Uterus (tissue), 4 donors: Measurements from ENCODE around the gene SMG5. TPM values are rescaled to one million over a fixed set of nuclear protein-coding genes. Genes with fewer than 3 reads are reported as not detected.

Experiments used
- DNase-seq, 2 donors: peaks; one replicate each; pipeline ENCODE4 v3.0.0-alpha.2; 2019 to 2020
- H3K27ac ChIP-seq, 2 donors: fragments of 200-600 bp; sonication (generic); 1 replicate in 1 of 2; 2 replicates in 1 of 2; pipeline ENCODE4 v1.5.1; 2016 to 2018
- H3K27me3 ChIP-seq, 2 donors: fragments of 200-600 bp; sonication (generic); one replicate each; pipeline ENCODE4 v1.5.1; 2018 to 2019; ENCODE audit warnings: control low read depth in 1 of 2
- H3K36me3 ChIP-seq, 2 donors: fragments of 200-600 bp; sonication (generic); one replicate each; pipeline ENCODE4 v1.5.1; 2019; ENCODE audit warnings: control low read depth in 1 of 2
- H3K4me1 ChIP-seq, 2 donors: fragments of 200-600 bp; sonication (generic); one replicate each; pipeline ENCODE4 v1.5.1; 2018 to 2019; ENCODE audit warnings: control low read depth in 1 of 2
- H3K4me3 ChIP-seq, 2 donors: fragments of 200-600 bp; sonication (generic); 1 replicate in 1 of 2; 2 replicates in 1 of 2; pipeline ENCODE4 v1.5.1; 2018 to 2019; ENCODE audit warnings: mild to moderate bottlenecking in 1 of 2
- H3K9me3 ChIP-seq, 2 donors: fragments of 200-600 bp; sonication (generic); one replicate each; pipeline ENCODE4 v1.5.1; 2019; ENCODE audit warnings: control low read depth in 1 of 2
- POLR2A ChIP-seq, 2 donors: fragments of 450-650 bp; IDR thresholded peaks; one replicate each; pipeline ENCODE4 v1.6.1; 2016; ENCODE audit warnings: antibody characterized with exemption in 2 of 2, mild to moderate bottlenecking in 1 of 2, moderate library complexity in 1 of 2
- intact Hi-C: fragments of 100-400 bp; cut with DNase I; formaldehyde crosslinking; loops from one replicate; pipeline ENCODE4 v1.15.1; 2023; ENCODE audit warnings: low total_unique reads
- total RNA-seq, 4 donors: library from RNA; depleted of rRNA in 3 of 4; stranded (reverse); fragments of >200 nt in 3 of 4; gene quantifications; one replicate each; pipeline versions ENCODE4 v1.1.0 to v1.2.4, GENCODE V29; 2014 to 2023
- TF ChIP-seq, protein P1 (sequence below), 4 experiments: fragments of 200-600 bp in 2 of 4; fragments of 450-650 bp in 2 of 4; sonication (generic) in 2 of 4; IDR thresholded peaks; one replicate each; pipeline ENCODE4 v1.5.1; 2016 to 2019; ENCODE audit warnings: antibody characterized with exemption in 4 of 4, mild to moderate bottlenecking in 2 of 4, moderate library complexity in 1 of 4
- donor health status: DM: yes; HTN: yes; CAD: no.

The SMG5 gene
- total RNA-seq, 4 donors from 2014 or later, result 8.8 to 68.8 (median 39.0) TPM

DNA sequence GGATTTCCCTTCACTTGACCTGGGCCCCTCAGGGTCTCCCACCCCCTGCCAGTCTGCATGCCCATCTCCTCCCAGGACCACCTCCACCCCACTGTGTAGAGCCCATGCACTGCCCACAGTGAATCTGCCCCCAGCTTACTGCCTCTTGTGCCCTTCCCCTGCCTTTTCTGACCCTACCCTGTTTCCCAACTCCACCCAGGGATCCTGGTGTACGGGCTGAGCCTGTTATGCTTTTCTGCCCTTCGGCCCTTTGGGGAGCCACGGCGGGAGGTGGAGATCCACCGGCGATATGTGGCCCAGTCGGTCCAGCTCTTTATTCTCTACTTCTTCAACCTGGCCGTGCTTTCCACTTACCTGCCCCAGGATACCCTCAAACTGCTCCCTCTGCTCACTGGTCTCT is 3.4 kb upstream of the SMG5 start:
- H3K9me3 ChIP-seq, result no peaks in the 10 kb centered on the region
- intact Hi-C loops, result no loop called here
- no peak overlapping the region for H3K27ac ChIP-seq
- no peaks in the 10 kb centered on the region for H3K27me3 ChIP-seq
- H3K4me1 ChIP-seq, result peaks cover 0 to 6% of the 10 kb centered on the region in 2 donors
- no peak for DNase-seq
- H3K36me3 ChIP-seq, result no peaks in the 10 kb centered on the region
- H3K4me3 ChIP-seq, result no peak overlapping the region
- no peak for TF ChIP-seq POLR2A (IDR thresholded peaks at IDR 0.05)
- TF ChIP-seq, protein P1, sequence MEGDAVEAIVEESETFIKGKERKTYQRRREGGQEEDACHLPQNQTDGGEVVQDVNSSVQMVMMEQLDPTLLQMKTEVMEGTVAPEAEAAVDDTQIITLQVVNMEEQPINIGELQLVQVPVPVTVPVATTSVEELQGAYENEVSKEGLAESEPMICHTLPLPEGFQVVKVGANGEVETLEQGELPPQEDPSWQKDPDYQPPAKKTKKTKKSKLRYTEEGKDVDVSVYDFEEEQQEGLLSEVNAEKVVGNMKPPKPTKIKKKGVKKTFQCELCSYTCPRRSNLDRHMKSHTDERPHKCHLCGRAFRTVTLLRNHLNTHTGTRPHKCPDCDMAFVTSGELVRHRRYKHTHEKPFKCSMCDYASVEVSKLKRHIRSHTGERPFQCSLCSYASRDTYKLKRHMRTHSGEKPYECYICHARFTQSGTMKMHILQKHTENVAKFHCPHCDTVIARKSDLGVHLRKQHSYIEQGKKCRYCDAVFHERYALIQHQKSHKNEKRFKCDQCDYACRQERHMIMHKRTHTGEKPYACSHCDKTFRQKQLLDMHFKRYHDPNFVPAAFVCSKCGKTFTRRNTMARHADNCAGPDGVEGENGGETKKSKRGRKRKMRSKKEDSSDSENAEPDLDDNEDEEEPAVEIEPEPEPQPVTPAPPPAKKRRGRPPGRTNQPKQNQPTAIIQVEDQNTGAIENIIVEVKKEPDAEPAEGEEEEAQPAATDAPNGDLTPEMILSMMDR (IDR thresholded peaks at IDR 0.05), result no peak

DNA sequence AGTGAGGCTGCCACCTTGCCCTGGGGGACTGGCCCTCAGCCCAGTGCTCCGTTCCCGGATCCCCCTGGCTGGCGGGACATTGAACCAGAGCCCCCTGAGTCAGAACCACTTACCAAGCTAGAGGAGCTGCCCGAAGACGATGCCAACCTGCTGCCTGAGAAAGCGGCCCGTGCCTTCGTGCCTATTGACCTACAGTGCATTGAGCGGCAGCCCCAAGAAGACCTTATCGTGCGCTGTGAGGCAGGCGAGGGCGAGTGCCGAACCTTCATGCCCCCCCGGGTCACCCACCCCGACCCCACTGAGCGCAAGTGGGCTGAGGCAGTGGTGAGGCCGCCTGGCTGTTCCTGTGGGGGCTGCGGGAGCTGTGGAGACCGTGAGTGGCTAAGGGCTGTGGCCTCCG is 2.8 kb upstream of the SMG5 start:
- no peak for DNase-seq
- intact Hi-C loops, result no loop called here
- H3K9me3 ChIP-seq, result no peaks in the 10 kb centered on the region
- H3K4me3 ChIP-seq, result no peak overlapping the region
- TF ChIP-seq, protein P1 (IDR thresholded peaks at IDR 0.05), result no peak
- TF ChIP-seq POLR2A (IDR thresholded peaks at IDR 0.05), result no peak
- peaks cover 0 to 7% of the 10 kb centered on the region in 2 donors for H3K4me1 ChIP-seq
- H3K36me3 ChIP-seq, result no peaks in the 10 kb centered on the region
- H3K27ac ChIP-seq, result no peak overlapping the region
- H3K27me3 ChIP-seq, result no peaks in the 10 kb centered on the region

DNA sequence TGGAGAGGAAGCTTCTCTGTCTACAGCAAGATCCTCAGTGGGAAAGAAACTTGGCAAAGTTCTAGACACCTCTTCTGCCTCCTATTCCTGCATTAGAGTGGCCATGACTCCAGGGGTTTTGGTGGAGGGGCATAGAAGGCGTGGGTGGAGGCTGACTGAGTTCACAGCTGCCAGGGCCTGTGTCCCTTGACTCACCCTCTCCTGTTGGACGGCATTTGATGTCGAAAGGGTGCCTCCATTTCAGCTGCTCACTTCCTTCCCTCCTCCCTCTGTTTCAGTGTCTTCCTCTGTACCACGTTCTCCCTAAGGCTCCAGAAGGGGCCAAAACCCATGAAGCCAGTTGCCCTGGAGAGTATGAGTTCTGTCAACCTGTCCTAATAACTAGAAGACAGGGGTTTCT is 2.1 kb upstream of the SMG5 start:
- H3K27me3 ChIP-seq, result no peaks in the 10 kb centered on the region
- H3K36me3 ChIP-seq, result no peaks in the 10 kb centered on the region
- intact Hi-C loops, result no loop called here
- H3K27ac ChIP-seq, result no peak overlapping the region
- H3K9me3 ChIP-seq, result no peaks in the 10 kb centered on the region
- H3K4me1 ChIP-seq, result peaks cover 0 to 7% of the 10 kb centered on the region in 2 donors
- H3K4me3 ChIP-seq, result no peak overlapping the region
- no peak for TF ChIP-seq POLR2A (IDR thresholded peaks at IDR 0.05)
- TF ChIP-seq, protein P1 (IDR thresholded peaks at IDR 0.05), result no peak
- no peak for DNase-seq

DNA sequence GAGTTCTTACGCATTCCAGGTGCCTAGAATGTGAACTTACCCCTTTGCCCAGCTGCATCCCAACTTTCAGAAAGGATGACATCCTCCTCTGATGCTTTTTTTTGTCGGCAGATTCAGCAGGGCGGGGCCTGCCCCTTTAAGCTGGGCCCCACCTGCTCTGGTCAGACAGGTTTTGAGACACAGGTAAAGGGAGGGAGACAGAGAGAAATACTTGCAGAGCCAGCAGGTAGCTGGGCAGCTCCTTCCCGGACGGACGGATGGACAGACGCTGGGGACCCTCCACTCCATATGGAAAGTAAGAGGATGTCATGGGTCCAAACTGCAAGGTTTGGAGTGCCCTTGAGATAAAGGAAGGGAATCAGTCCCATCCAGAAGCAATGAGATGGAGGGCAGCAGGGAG is 1.5 kb upstream of the SMG5 start, which contains the start of gene TMEM79:
TSS of gene TMEM79 (plus strand) at position 214 of the 400 bp plus-strand sequence. CDS start 902 bp downstream, outside the sequence.
- intact Hi-C loops, result no loop called here
- no peaks in the 10 kb centered on the region for H3K36me3 ChIP-seq
- no peaks in the 10 kb centered on the region for H3K27me3 ChIP-seq
- TF ChIP-seq, protein P1 (IDR thresholded peaks at IDR 0.05), result no peak
- TF ChIP-seq POLR2A (IDR thresholded peaks at IDR 0.05), result no peak
- H3K27ac ChIP-seq, result peak within 1 kb of the TSS; percentile 92 to 93
- H3K4me3 ChIP-seq, result peak within 1 kb of the TSS; percentile 98 to 99
- peaks cover 0 to 7% of the 10 kb centered on the region in 2 donors for H3K4me1 ChIP-seq
- no peak for DNase-seq
- no peaks in the 10 kb centered on the region for H3K9me3 ChIP-seq

DNA sequence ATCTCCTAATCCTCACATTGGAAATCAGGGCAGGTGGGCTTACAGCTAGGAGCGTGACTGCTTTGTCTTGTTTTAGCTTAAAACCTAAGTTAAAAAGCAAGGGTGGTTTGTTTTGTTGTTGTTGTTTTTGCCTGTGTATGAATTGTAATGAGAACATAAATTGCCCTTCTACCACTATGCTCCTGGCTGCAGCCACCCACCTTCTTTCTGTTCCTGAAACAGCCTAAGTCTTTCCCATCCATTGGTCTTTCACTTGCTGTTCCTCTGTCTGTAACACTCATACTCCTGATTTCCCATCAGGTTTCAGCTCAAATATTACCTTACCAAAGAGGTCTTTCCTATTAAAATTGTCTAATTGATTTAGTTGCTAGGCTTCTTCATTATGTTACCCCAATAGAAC is 896 bp upstream of the SMG5 start:
- TF ChIP-seq, protein P1 (IDR thresholded peaks at IDR 0.05), result no peak
- no peak for TF ChIP-seq POLR2A (IDR thresholded peaks at IDR 0.05)
- Histone ChIP-seq H3K4me1 (peaks cover 0 to 7% of the 10 kb centered on the region in 2 donors), H3K27me3 (no peaks in the 10 kb centered on the region), H3K36me3 (no peaks in the 10 kb centered on the region), H3K9me3 (no peaks in the 10 kb centered on the region), H3K27ac (peak overlapping the region in 1 of 2 donors; percentile 93), H3K4me3 (peak overlapping the region; percentile 98 to 99)
- DNase-seq, result no peak
- intact Hi-C loops, result no loop called here
